Measurements from ENCODE around the gene NLE1. TPM values are rescaled to one million over a fixed set of nuclear protein-coding genes. Genes with fewer than 3 reads are reported as not detected.

The NLE1 gene
- polyA plus RNA-seq, 1 of the 3 experiments (the other 2 are of a cell fraction): 22.1 TPM

- peak overlapping the region; percentile 95; the same call in 1 of the 2 replicates for H3K4me2 ChIP-seq
- no peak for DNase-seq
- no peaks in the 10 kb centered on the region for H3K36me3 ChIP-seq (replicated peaks in 1 of 2; ENCODE audit: control insufficient read depth in 1 of 2, insufficient read depth in 2 of 2, low read length in 1 of 2)
- H3K79me2 ChIP-seq (ENCODE audit: insufficient read depth): peaks cover 54% of the 10 kb centered on the region
- H3K27me3 ChIP-seq (ENCODE audit: insufficient read depth): no peaks in the 10 kb centered on the region
- no peak overlapping the region for H3K9ac ChIP-seq
- 78% methylated on average over 8 of the region's 8 CpGs for WGBS (ENCODE audit: low lambda C conversion rate)
- no peak overlapping the region for H3K27ac ChIP-seq (ENCODE audit: low read depth in 2 of 2, low read length in 1 of 2)
- peaks cover 26% of the 10 kb centered on the region for H3F3A ChIP-seq (replicated peaks; ENCODE audit: insufficient read depth)
- no peak overlapping the region for H2AFZ ChIP-seq (ENCODE audit: low read depth)
- no peaks in the 10 kb centered on the region for H3K9me2 ChIP-seq
- ChIA-PET POLR2A (no interaction called here), CTCF (interaction anchor here (0.6 to 1.9 kb wide), 4 partner anchors 13 to 545 kb away, joined by 3 to 4 read pairs (median 4); no protein-coding TSS in a partner anchor)
- H3K4me3 ChIP-seq (ENCODE audit: low read depth in 2 of 2, low read length in 1 of 2): peak overlapping the region in 1 of 2 experiments; percentile 13; a peak in 1 of 4 replicates
- peaks cover 1% of the 10 kb centered on the region for H4K20me1 ChIP-seq (ENCODE audit: insufficient read depth)
- TF ChIP-seq TCF12 (IDR thresholded peaks at IDR 0.05) (no peak), EZH2phosphoT487 (IDR thresholded peaks at IDR 0.05; ENCODE audit: borderline replicate concordance, low read depth) (no peak), YY1 (IDR thresholded peaks at IDR 0.05; ENCODE audit: low read depth) (no peak), SMC3 (IDR thresholded peaks at IDR 0.05; ENCODE audit: low read depth, low read length) (no peak), JUND (IDR thresholded peaks at IDR 0.05) (no peak), RAD21 (IDR thresholded peaks at IDR 0.05; ENCODE audit: low read length) (no peak), SIN3A (IDR thresholded peaks at IDR 0.05; ENCODE audit: borderline replicate concordance, low read depth, low read length) (no peak), IRF3 (IDR thresholded peaks at IDR 0.05; ENCODE audit: low read depth, low read length) (no peak), TAF1 (IDR thresholded peaks at IDR 0.05; ENCODE audit: borderline replicate concordance, low read depth, low read length) (no peak), EP300 (IDR thresholded peaks at IDR 0.05; ENCODE audit: borderline replicate concordance in 1 of 2, low read depth in 1 of 2, low read length in 1 of 2) (no peak), POLR2AphosphoS5 (IDR thresholded peaks at IDR 0.05; ENCODE audit: low read depth, low read length) (no peak), TEAD4 (IDR thresholded peaks at IDR 0.05; ENCODE audit: borderline replicate concordance, insufficient read depth) (no peak), ELF1 (IDR thresholded peaks at IDR 0.05) (no peak), GABPA (IDR thresholded peaks at IDR 0.05; ENCODE audit: low read depth) (no peak), ZBTB33 (IDR thresholded peaks at IDR 0.05; ENCODE audit: borderline replicate concordance, low read depth) (no peak), FOSL2 (IDR thresholded peaks at IDR 0.05; ENCODE audit: borderline replicate concordance, low read depth) (no peak), RFX5 (IDR thresholded peaks at IDR 0.05; ENCODE audit: low read length) (no peak)
- peaks cover 18 to 33% of the 10 kb centered on the region in 2 experiments for H3K4me1 ChIP-seq (ENCODE audit: control insufficient read depth in 1 of 2, insufficient read depth in 2 of 2, low read depth in 1 of 2, low read length in 1 of 2)
- no peaks in the 10 kb centered on the region for H3K9me3 ChIP-seq
Measured at GRCh38 chr17:35086931-35087573, 55.1 kb downstream of the NLE1 start.

All from SK-N-SH (cell line).